Activated T-helper 9 cell treated with anti-CD3 and anti-CD28 coated beads, Interleukin-2, amount 50 U/mL, for 16 hours (primary cell): Measurements from ENCODE around the gene WDPCP.
"Not testable (repeated sequence)": the region's sequence is repeated elsewhere in the genome, so short reads cannot be mapped to it uniquely, and the experiment has no call there.

ENCODE experiments used
- DNase-seq: peaks from one replicate; pipeline ENCODE4 v3.0.0-alpha.2; 2020; ENCODE audit warnings: low read depth

WDPCP gene

DNA sequence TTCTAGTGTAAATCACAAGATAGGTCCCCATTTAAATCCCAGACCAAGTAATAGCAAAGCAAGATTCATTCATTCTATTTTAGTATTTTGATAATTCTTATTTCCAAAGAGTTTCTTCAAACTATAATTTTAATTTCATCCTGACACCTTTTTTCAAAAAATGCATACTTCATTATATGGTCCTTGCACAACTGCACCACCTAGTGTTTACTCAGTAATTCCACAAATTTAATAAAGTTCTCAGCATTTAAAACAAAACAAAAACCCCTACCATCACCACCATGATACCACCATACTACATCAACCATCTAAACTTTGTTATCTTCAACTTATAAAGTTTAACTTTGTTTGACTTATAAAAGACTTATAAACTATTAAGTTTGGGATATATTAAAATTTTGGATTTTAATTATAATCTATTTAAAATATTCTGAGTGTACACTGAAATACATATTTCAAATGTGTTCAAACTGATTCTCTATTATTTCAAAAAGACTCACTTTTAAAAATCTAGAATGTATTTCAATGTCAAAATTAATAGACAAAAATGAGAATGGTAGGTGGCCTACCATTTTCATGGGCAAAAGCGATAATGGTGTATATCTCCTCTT lies 44.2 kb downstream of the WDPCP start:
- no peak for DNase-seq

DNA sequence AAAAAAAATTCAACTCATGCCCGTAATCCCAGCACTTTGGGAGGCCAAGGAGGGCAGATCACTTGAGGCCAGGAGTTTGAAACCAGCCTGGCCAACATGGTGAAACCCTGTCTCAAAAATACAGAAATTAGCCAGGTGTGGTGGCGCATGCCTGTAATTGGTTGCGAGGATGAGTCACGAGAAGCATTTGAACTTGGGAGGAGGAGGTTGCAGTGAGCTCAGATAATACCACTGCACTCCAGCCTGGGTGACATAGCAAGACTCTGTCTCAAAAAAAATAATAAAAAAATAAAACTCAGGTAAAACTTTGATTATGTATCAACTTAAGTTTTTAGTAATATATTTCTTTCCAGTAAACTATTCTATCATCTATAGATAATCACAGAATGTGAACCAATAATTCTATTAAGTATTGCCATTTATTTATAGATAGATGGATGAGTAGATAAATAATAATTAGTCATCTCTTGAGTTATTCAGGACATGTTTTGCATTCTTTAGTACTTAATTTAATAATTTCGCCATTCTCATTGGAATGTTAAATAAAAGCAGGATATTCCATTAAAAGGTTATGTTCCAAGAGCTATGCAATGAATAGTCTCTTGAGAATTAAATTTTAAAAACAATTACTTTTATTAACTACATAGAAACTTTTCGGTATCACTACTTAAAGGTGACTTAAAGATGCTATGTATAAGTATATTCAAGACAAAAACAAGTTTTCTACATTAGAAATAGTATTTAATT lies 48.7 kb downstream of the WDPCP start:
- DNase-seq: no peak

DNA sequence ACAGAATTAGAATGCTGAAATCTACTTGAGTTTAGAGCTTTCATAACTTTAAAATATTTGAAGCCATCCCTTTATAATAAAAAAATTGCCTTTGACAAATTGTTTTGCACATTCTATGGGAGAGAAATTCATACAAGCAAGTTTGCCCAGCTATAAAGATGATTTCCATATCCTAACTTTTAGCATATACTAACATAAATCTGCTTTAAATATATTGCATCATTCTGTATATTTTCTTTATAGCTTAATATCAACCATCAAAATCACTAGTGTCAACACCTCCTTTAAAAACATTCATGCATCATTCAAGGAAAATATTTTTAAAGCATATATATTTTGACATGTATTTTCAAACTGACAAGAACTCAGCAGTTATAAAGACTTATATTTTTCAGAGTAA lies 49.9 kb downstream of the WDPCP start:
- no peak for DNase-seq

DNA sequence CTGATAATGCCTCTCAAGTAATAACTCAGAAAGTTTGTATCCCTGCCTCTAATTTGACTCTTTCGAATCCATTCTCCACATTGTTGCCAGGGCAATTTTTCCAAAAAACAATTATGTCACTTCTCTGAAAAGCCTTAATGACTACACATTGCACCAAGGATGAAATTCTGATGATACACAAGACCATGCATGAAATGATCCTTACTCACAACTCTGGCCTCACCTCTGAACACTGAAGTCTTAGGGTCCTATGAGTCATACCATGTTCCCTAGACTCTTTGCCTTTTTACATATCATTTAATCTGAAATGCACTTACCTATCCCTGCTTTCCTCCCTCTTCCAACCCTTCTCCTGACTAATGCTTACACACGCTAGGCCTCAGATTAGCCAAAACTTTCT lies 51.0 kb downstream of the WDPCP start:
- no peak for DNase-seq

DNA sequence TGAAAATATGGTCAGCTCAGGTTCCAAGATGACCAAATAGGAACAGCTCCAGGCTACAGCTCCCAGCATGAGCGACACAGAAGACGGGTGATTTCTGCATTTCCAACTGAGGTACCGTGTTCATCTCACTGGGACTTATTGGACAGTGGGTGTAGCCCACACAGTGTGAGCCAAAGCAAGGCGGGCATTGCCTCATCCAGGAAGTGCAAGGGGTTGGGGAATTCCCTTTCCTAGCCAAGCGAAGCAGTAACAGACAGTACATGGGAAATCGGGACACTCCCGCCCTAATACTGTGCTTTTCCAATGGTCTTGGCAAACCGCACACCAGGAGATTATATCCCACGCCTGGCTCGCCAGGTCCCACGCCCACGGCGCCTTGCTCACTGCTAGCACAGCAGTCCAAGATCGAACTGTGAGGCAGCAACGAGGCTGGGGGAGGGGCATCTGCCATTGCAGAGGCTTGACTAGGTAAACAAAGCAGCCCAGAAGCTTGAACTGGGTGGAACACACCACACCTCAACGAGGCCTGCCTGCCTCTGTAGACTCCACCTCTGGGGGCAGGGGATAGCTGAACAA lies 57.5 kb downstream of the WDPCP start:
- DNase-seq: no peak

DNA sequence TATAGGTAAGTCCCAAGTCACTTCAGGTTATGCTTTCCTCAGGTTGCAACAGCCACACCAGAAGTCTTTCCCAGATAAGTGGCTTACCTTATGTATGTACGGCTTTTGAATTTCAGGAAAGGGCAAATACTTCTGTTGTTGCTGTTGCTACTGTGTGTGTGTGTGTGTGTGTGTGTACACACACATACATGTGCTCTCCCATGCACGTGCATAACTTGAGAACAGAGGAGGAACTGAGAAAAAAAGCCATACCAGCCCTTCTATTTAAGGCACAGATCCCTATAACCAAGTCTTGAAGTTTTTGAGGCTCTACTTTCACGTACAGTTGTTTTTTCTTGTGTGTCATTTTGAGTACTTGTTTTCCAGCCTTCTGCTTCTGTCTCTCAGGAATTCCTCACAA lies 62.4 kb downstream of the WDPCP start:
- no peak for DNase-seq

DNA sequence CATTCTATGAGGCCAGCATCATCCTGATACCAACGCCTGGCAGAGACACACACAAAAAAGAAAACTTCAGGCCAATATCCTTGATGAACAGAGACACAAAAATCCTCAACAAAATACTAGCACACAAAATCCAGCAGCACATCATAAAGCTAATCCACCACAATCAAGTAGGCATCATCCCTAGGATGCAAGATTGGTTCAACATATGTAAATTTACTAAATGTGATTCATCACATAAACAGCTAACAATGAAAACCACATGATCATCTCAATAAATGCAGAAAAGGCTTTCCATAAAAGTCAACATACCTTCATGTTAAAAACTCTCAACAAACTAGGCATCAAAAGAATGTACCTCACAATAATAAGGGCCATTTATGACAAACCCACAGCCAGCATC lies 65.3 kb downstream of the WDPCP start:
- DNase-seq: no peak

DNA sequence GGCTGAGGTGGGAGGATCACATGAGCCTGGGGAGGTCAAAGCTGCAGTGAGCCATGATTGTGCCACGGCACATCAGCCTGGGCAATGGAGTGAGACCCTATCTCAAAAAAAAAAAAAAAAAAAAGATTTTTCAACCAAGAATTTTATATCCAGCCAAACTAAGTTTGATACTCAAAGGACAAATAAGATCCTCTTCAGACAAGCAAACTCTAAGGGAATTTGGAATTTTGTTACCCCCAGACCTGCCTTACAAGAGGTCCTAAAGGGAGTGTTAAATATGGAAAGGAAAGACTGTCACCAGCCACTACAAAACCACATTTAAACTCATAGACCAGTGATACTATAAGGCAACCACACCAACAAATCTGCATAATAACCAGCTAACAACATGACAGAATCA lies 67.5 kb downstream of the WDPCP start:
- no peak for DNase-seq

DNA sequence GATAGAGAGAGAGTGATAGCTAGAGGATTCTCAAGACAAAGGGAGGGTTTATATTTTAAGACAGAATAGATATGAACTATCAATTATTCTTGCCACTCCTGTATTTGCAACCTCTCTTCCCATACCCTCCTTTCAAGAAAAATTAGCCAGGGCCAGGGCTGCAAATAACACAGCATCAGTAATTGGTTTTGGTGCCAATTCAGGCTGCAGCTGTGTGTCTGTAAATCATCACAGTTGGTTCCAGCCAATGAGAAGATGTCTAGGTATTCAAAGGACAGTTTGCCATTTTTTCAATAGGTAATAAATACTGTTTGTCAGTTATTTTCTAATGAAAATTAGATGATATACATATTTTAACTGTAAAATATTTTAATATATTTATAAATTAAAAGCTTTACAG lies 73.5 kb downstream of the WDPCP start:
- no peak for DNase-seq

DNA sequence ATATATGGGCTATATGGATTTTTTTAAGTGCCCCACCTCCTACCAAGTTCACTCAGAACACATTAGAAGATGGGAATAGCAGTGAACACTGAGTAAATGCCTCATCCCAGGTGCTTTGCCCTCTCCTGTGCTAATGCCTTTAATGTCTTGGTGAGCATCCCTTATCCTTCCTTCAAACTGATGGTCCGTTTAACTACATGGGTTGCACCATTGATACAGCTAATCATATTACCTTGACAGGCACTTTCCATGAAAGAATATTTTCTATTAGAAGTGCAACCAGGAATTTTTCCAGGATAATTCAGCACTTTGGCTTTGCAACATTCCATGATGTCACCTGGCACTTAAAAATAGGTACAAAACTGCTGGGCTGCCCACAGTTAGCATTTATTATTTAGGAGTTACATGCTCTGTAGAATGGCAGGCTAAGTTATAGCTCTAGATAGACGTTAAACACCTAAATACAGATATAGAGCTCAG lies 74.0 kb downstream of the WDPCP start:
- no peak for DNase-seq

DNA sequence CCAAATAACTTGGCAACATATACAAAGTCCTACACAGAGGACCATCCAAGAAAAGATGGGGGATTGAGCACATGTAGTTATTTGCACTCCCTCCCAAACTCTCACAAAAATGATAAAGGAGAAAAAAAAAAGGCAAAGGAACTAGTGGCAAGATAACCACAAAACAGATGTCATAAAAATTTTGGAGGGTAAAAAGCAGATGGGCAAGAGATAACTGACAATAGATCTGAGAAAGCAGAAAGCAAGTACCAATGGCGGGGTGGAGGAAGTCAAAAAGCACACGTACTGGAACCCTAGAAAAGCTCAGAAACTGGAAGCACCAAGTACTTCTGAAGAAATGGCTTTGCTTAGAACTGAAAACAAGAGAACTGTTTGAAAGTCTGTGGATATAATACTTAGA lies 82.0 kb downstream of the WDPCP start:
- no peak for DNase-seq

DNA sequence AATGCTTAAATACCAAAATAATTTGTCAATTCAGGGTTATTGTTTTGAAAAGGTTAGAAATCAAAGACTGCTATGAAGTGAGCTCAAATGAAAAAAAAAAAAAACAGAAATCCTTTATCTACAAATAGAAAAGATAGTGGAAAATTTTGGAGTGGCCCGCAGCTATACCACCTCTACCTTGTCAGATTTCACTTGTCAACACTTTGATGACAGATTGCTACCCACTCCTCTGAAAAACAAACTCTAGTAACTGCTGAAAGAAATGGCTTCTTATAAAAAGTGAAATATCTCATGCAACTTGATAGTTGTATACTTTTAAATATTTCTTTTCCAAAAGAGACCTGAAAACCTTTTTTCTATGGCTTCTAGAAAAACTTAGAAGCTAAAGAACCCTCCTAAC lies 84.5 kb downstream of the WDPCP start:
- no peak for DNase-seq

DNA sequence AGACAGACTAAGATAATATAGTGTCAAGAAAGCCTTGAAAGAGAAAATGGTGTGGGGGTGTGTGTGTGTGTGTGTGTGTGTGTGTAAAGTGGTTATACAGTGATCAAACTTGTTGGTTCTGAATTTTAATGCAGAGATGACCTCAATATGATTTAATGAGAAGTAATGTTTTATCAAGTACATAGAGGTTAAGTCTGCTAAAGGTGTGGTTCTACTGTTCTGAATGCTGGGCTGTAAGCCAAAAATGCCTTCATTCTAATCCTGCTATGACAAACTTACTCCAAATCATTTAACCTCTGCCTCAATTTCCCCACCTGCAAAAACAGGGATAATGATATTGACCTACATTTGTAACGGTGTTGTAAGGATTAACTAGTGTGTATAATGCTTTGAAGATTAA lies 87.9 kb downstream of the WDPCP start:
- DNase-seq: no peak

DNA sequence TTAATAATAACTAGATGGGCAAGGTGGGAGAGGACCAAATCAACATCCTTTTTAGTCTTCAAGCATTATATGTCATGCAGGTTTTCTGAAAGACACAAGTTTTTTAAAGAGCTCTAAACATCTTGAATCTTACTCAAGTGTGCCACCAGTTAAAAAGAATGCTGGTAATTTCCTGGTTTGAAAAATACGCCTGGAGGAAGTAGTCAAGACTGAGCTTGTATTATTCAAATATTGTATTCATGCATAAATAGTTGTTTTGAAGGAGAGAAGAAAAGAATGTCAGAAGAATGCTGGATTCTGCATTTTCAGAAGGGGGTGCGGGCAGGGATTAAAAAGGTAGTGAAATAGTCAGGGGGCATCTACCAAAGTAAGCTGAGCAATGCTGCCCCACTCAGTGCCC lies 90.7 kb downstream of the WDPCP start:
- DNase-seq: no peak

DNA sequence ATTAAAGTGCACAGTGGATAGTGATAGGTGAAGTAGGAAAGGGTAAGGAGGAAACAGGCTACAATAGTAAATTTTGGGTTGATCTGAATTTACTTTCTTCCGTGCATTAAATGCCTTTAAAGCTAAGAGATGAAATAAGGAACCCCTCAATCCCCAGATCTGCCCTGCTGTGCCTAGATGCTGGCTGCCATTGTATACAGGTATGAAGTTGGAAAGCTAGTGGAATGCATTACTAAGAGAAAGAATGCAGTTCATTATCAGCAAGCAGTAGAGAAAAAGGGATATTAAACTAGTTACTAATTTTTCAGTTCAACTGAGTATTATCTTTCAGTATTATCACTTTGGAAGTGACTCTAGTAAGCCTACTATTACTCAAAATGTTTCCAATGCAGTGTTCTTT lies 93.3 kb downstream of the WDPCP start:
- no peak for DNase-seq

DNA sequence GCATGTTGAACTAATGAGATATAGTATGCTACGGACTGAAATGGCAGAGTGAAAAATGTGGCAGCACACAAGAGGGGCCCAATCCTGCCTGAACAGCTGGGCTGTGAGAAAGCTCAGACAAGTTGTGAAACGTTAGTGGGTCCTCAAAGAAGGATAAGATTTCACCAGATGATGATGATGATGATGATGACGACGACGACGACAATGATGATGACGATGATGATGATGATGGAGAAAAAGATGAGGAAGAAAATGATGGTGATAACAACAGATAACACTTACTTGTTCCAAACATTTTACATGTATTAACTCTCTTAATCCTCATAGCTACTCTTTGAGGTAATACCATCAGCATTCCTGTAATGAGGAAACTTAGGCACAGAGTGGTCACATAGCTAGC lies 94.2 kb downstream of the WDPCP start:
- DNase-seq: no peak

DNA sequence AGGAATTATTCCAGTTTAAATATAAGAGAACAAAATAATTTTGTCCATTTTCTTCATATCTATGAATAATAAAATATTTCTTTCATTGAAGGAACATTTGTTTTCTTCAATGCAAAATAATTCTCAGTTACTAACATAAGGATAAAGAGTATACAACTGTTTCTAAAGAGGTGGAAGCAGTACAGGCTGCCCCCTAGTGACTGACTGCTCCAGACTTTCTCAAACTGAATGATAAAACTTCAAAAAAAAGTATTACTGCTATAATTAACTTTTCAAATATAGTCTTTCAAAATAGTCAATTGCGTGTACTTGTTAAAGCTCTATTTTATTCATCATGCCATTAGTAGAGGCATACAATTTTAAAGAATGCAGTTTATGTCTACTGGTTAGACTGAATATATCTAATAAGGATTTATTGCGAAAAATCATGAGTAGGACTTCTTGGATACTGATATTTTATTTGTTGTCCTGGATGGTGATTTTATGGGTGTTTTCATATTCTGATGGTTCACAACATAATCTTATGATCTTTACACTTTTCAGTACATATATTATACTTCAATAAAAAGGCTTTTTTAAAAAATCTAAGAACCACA lies 100.1 kb downstream of the WDPCP start:
- no peak for DNase-seq

DNA sequence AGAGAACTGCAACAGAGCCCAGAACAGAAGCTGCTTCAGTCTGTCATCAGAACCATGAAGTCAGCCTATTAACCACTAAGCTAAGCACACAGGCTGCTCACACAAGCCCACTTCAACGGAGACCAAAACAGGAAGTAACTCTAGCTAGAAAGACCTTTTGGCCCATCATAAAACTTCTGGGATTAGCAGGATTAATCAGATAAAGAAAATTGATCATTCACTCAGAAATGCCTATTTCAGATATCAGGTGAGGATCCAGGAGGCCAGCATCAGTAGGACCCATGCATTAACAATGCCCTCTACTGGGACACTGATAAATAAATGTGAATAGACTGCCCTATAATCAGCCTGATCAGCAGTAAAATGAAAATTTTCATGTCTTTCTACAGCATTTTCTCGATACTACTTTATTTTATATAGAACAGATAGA lies 101.4 kb downstream of the WDPCP start:
- no peak for DNase-seq

DNA sequence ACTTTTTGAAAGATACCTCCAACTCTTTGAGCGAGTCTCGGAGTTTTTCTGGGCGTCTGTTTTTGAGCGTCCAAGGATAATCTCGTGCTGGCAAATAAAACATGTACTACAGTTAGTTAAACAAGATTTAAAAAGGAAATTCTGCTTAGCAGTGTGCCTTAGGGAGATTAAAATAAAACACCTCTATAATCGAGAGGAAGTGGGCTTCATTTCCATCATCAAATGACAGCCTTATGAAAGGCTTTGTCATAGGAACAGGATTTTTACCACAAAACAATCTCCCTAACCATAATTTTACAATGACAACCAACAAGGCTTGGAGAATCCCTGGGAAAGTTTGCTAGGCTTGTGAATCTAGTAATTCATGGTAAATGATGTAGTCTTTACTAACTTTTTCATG lies 103.4 kb downstream of the WDPCP start:
- DNase-seq: no peak

DNA sequence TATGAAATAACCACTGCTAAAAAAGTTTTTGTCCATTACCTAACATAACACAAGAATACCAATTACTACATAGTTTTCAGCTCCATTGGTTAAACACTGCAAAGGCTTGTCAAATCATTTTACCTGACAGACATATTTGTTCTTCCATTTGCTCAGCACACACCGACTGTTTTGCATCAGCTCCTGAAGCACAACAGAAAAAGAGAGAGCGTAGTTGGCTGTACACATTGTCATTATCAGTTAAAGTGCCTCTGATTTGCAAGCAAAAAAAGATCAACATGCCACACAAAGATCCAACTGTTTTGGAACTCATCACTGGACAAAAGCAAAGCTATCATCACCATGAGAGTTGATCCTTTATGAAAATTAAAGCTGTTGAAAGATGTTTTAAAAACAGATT lies 103.8 kb downstream of the WDPCP start:
- DNase-seq: no peak

DNA sequence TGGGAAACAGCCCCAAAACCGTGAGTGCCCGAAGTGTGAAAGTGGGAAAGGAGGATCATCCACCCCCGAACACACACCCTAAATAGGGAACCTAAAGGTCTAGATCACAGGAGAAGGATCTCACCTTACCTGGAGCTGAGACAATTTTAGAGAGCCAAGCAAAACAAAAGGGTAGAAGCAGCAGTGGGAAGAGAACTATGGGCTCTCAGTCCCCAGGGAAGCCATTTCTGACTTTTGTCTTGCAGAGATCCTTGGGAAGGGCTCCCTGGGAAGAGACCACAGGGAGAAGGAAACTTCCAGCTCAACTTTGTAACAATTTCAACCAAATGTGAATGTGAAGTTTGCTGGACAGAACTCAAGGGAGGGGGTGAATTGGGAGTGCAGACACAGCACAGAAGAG lies 110.6 kb downstream of the WDPCP start:
- no peak for DNase-seq

DNA sequence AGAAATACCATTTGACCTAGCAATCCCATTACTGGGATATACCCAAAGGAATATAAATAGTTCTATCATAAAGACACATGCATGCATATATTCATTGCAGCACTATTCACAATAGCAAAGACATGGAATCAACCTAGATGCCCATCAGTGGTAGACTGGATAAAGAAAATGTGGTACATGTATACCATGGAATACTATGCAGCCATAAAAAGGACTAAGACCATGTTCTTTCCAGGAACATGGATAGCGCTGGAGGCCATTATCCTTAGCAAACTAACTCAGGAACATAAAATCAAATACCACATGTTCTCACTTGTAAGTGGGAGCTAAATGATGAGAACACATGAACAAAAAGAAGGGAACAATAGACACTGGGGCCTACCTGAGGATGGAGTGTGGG lies 119.0 kb downstream of the WDPCP start:
- DNase-seq: not testable (repeated sequence)

DNA sequence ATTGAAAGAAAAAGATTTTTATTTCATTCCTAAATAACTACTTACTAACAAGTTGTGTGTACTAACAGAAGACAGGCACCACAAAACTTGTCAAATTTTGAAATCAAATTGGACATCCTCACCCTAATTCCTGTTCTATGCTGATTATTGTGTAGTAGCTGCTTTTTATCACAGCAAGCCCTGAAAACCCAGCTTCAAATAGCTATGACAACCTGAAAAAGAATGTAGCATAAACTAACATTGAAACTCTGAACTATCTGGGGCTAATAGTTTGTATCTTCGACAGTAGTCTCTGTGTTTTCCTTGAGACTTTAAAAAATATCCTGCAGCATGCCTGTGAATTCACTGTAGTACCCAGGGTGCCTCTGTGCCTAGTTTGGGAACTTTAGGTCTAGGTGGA lies 122.6 kb downstream of the WDPCP start:
- DNase-seq: no peak
